ENCODE measurements around the gene AKAP14.
"Not testable (repeated sequence)": the region's sequence is repeated elsewhere in the genome, so short reads cannot be mapped to it uniquely, and the experiment has no call there.

AKAP14 gene

GRCh38 chrX:119919835-119920585, 24.3 kb downstream of the AKAP14 start:
- in situ Hi-C loops (cut with MboI; ENCODE audit: low sequenced_read_pairs), result no loop called here

- in situ Hi-C loops (cut with MboI; ENCODE audit: low sequenced_read_pairs), result not testable (repeated sequence)
Measured at GRCh38 chrX:119922391-119922790, 26.7 kb downstream of the AKAP14 start.

- in situ Hi-C loops (cut with MboI; ENCODE audit: low sequenced_read_pairs), result no loop called here
Measured at GRCh38 chrX:119935215-119935874, 39.7 kb downstream of the AKAP14 start.

GRCh38 chrX:119941336-119941735, 45.6 kb downstream of the AKAP14 start:
- in situ Hi-C loops (cut with MboI; ENCODE audit: low sequenced_read_pairs), result no loop called here

GRCh38 chrX:119942173-119942819, 46.6 kb downstream of the AKAP14 start:
- in situ Hi-C loops (cut with MboI; ENCODE audit: low sequenced_read_pairs), result no loop called here

- in situ Hi-C loops (cut with MboI; ENCODE audit: low sequenced_read_pairs), result no loop called here
Measured at GRCh38 chrX:119942831-119943184, 47.1 kb downstream of the AKAP14 start.

GRCh38 chrX:119943185-119943988, 47.7 kb downstream of the AKAP14 start, which contains the start of gene NKAP:
Gene NKAP, minus strand, starts transcription at chrX:119943751. Its CDS starts 146 bp downstream, at chrX:119943605.
- in situ Hi-C loops (cut with MboI; ENCODE audit: low sequenced_read_pairs), result no loop called here

- in situ Hi-C loops (cut with MboI; ENCODE audit: low sequenced_read_pairs), result no loop called here
Measured at GRCh38 chrX:119945481-119945880, 49.8 kb downstream of the AKAP14 start.

- in situ Hi-C loops (cut with MboI; ENCODE audit: low sequenced_read_pairs), result no loop called here
Measured at GRCh38 chrX:119948381-119948780, 52.7 kb downstream of the AKAP14 start.

- in situ Hi-C loops (cut with MboI; ENCODE audit: low sequenced_read_pairs), result no loop called here
Measured at GRCh38 chrX:119954374-119954773, 58.7 kb downstream of the AKAP14 start.

GRCh38 chrX:119955807-119956570, 60.3 kb downstream of the AKAP14 start:
- in situ Hi-C loops (cut with MboI; ENCODE audit: low sequenced_read_pairs), result not testable (repeated sequence)

- in situ Hi-C loops (cut with MboI; ENCODE audit: low sequenced_read_pairs), result no loop called here
Measured at GRCh38 chrX:119960625-119961024, 64.9 kb downstream of the AKAP14 start.

GRCh38 chrX:119966837-119967236, 71.1 kb downstream of the AKAP14 start:
- in situ Hi-C loops (cut with MboI; ENCODE audit: low sequenced_read_pairs), result not testable (repeated sequence)

Data from HL-60/S4 treated with phorbol 12-myristate 13-acetate at 8.2 ng/mL for 4 days and 3 days (cell line).